ENCODE data around the gene GIPC1.
A peak's percentile ranks its signal among the peaks of the same experiment; 100 is the strongest.

The GIPC1 gene

DNA sequence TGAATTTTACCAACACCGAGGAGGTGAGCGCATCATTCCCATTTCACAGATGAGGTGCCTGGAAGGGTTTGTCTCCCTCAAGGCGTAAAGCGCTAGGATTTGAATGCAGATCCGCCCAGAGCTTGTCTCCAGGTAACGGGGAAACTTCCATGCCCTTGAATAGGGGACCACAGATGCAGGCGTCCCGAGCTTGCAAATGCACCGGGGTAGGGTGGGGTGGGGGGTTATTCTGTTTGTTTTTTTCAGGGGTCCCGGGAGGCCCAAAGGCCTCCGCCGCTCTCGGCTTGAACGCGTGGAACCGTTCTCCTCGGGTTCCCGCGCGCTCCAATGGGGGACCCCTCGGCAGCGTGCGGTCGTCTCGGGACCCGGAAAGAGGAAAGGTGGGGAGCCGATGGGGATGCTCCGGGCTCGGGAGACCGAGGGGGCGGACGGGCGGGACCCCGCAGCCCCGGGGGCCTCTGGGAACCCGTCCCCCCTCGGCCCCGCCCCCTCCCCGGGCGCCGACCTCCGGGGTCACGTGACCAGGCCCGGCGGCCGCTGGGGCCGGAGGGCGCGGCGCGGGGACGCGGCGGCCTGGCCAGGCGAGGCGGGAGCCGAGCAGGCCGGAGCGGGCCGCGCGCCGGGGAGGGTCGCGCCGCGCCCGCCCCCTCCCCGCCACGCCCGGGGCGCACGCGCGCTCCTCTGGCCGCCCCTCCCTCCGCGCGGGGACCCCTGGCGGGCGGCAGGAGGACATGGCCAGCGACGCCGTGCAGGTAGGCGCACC is 63.0 kb downstream of the GIPC1 start, which contains the start of gene PKN1:
Gene PKN1 (plus strand): TSS at position 516 of the 763 bp plus-strand sequence. CDS start 216 bp downstream, at position 732.
- peak within 1 kb of the TSS; percentile 76 for H3K4me2 ChIP-seq (ENCODE audit: low read length)
- no peaks in the 10 kb centered on the region for H3K27me3 ChIP-seq (ENCODE audit: insufficient read depth, low read length)
- no peaks in the 10 kb centered on the region for H3K79me2 ChIP-seq (ENCODE audit: insufficient read depth, low read length)
- H3K9me3 ChIP-seq (ENCODE audit: low read length) = no peaks in the 10 kb centered on the region
- TF ChIP-seq EZH2 (IDR thresholded peaks at IDR 0.05; ENCODE audit: borderline replicate concordance, low read length) = no peak
- TF ChIP-seq, protein P1, sequence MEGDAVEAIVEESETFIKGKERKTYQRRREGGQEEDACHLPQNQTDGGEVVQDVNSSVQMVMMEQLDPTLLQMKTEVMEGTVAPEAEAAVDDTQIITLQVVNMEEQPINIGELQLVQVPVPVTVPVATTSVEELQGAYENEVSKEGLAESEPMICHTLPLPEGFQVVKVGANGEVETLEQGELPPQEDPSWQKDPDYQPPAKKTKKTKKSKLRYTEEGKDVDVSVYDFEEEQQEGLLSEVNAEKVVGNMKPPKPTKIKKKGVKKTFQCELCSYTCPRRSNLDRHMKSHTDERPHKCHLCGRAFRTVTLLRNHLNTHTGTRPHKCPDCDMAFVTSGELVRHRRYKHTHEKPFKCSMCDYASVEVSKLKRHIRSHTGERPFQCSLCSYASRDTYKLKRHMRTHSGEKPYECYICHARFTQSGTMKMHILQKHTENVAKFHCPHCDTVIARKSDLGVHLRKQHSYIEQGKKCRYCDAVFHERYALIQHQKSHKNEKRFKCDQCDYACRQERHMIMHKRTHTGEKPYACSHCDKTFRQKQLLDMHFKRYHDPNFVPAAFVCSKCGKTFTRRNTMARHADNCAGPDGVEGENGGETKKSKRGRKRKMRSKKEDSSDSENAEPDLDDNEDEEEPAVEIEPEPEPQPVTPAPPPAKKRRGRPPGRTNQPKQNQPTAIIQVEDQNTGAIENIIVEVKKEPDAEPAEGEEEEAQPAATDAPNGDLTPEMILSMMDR (IDR thresholded peaks at IDR 0.05; ENCODE audit: low read length) = no peak
- peak within 1 kb of the TSS; percentile 70 for H3K27ac ChIP-seq (ENCODE audit: low read depth, low read length, poor library complexity, severe bottlenecking)
- no peaks in the 10 kb centered on the region for H3K9me2 ChIP-seq (ENCODE audit: low read depth, low read length)
- H4K20me1 ChIP-seq (ENCODE audit: insufficient read depth, low read length) = no peaks in the 10 kb centered on the region
- H3K4me3 ChIP-seq (ENCODE audit: low read depth, low read length, poor library complexity, severe bottlenecking) = peak within 1 kb of the TSS; percentile 92
- H3F3A ChIP-seq (ENCODE audit: insufficient read depth, low read length) = no peaks in the 10 kb centered on the region
- H2AFZ ChIP-seq (ENCODE audit: low read length) = peak within 1 kb of the TSS; percentile 58; the same call in 1 of the 2 replicates
- peaks cover 27% of the 10 kb centered on the region for H3K4me1 ChIP-seq (ENCODE audit: insufficient read depth, low read length, severe bottlenecking)
- H3K36me3 ChIP-seq (ENCODE audit: insufficient read depth, low read length) = peaks cover 10% of the 10 kb centered on the region; the same call in 1 of the 2 replicates
- H3K9ac ChIP-seq (ENCODE audit: low read length) = peak within 1 kb of the TSS; percentile 96

DNA sequence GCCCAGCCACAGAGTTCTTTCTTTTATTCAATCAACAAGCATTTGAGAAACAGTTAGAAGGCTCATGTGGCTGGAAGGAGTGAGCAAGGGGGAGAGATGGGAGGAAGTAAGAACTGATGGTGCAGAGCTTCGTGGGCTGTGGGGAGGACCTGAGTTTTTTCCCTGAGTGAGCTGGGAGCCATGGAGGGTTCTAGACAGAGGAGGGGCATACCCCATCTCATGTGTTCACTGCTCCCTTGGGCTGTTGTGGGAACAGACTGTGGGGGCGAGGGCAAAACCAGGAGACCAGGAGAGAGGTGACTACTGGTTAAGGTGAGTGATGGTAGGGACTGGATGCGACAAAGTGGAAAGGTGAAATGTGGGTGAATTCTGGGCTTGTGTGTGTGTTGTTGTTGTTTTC is 65.2 kb downstream of the GIPC1 start:
- H2AFZ ChIP-seq (ENCODE audit: low read length) = no peak overlapping the region
- H3K36me3 ChIP-seq (ENCODE audit: insufficient read depth, low read length) = no peaks in the 10 kb centered on the region; the same call in 1 of the 2 replicates
- no peaks in the 10 kb centered on the region for H3F3A ChIP-seq (ENCODE audit: insufficient read depth, low read length)
- H3K27ac ChIP-seq (ENCODE audit: low read depth, low read length, poor library complexity, severe bottlenecking) = no peak overlapping the region
- H3K4me3 ChIP-seq (ENCODE audit: low read depth, low read length, poor library complexity, severe bottlenecking) = no peak overlapping the region
- H4K20me1 ChIP-seq (ENCODE audit: insufficient read depth, low read length) = no peaks in the 10 kb centered on the region
- H3K79me2 ChIP-seq (ENCODE audit: insufficient read depth, low read length) = no peaks in the 10 kb centered on the region
- H3K4me2 ChIP-seq (ENCODE audit: low read length) = no peak overlapping the region
- H3K9me2 ChIP-seq (ENCODE audit: low read depth, low read length) = no peaks in the 10 kb centered on the region
- H3K4me1 ChIP-seq (ENCODE audit: insufficient read depth, low read length, severe bottlenecking) = peaks cover 24% of the 10 kb centered on the region
- no peak overlapping the region for H3K9ac ChIP-seq (ENCODE audit: low read length)
- no peaks in the 10 kb centered on the region for H3K27me3 ChIP-seq (ENCODE audit: insufficient read depth, low read length)
- no peak for TF ChIP-seq EZH2 (IDR thresholded peaks at IDR 0.05; ENCODE audit: borderline replicate concordance, low read length)
- TF ChIP-seq, protein P1 (IDR thresholded peaks at IDR 0.05; ENCODE audit: low read length) = no peak
- H3K9me3 ChIP-seq (ENCODE audit: low read length) = no peaks in the 10 kb centered on the region

DNA sequence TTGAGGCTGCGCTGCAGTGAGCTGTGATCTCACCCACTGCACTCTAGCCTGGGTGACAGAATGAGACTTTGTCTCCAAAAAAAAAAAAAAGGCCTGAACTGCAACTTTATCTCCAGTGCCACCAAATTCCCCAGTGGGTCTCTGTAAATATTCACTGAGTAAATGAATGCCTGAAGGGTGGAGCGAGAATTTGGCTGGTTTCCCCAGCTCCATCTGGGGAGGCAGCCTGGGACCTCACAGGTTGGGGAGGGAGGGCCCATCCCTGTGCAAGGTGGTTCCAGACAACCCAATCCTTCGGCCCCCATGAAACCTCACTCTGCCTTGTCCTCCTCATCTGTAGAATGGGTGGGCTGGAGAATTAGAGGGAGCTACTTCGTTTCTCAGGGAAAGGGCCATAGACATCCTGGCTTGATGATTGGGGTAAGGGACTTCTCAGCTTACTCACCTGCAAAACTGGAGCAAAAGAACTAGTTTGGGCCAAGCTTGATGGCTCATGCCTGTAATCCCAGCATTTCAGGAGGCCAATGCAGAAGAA is 67.0 kb downstream of the GIPC1 start:
- no peak overlapping the region for H3K4me3 ChIP-seq (ENCODE audit: low read depth, low read length, poor library complexity, severe bottlenecking)
- no peaks in the 10 kb centered on the region for H4K20me1 ChIP-seq (ENCODE audit: insufficient read depth, low read length)
- TF ChIP-seq, protein P1 (IDR thresholded peaks at IDR 0.05; ENCODE audit: low read length) = no peak
- no peak for TF ChIP-seq EZH2 (IDR thresholded peaks at IDR 0.05; ENCODE audit: borderline replicate concordance, low read length)
- no peaks in the 10 kb centered on the region for H3K27me3 ChIP-seq (ENCODE audit: insufficient read depth, low read length)
- no peaks in the 10 kb centered on the region for H3F3A ChIP-seq (ENCODE audit: insufficient read depth, low read length)
- H3K4me2 ChIP-seq (ENCODE audit: low read length) = no peak overlapping the region
- no peak overlapping the region for H3K27ac ChIP-seq (ENCODE audit: low read depth, low read length, poor library complexity, severe bottlenecking)
- H3K9ac ChIP-seq (ENCODE audit: low read length) = no peak overlapping the region
- peaks cover 11% of the 10 kb centered on the region for H3K4me1 ChIP-seq (ENCODE audit: insufficient read depth, low read length, severe bottlenecking)
- H3K9me3 ChIP-seq (ENCODE audit: low read length) = no peaks in the 10 kb centered on the region
- no peaks in the 10 kb centered on the region for H3K36me3 ChIP-seq (ENCODE audit: insufficient read depth, low read length)
- H2AFZ ChIP-seq (ENCODE audit: low read length) = no peak overlapping the region
- no peaks in the 10 kb centered on the region for H3K79me2 ChIP-seq (ENCODE audit: insufficient read depth, low read length)
- no peaks in the 10 kb centered on the region for H3K9me2 ChIP-seq (ENCODE audit: low read depth, low read length)

Data from OCI-LY1 (cell line).